DMS53 treated with DMSO at 0.1 percent for 48 hours (cell line): Measurements from ENCODE around the gene ITGB1BP2.
"Not testable (repeated sequence)": the region's sequence is repeated elsewhere in the genome, so short reads cannot be mapped to it uniquely, and the experiment has no call there.

Source experiments
- DNase-seq: peaks from one replicate; lab custom pipeline; 2025; ENCODE audit not compliant: unreplicated experiment; lab: John Stamatoyannopoulos, UW

ITGB1BP2 gene

GRCh38 chrX:71301195-71301924 lies at the start of gene ITGB1BP2:
Gene ITGB1BP2, plus strand, starts transcription at chrX:71301750. Its CDS starts 57 bp downstream, at chrX:71301807.
- DNase-seq, result no peak

- DNase-seq, result no peak
Observed at GRCh38 chrX:71252221-71252620, 49.3 kb upstream of the ITGB1BP2 start.

- DNase-seq, result no peak
Observed at GRCh38 chrX:71253253-71254091, 48.1 kb upstream of the ITGB1BP2 start.

- peak; percentile 77 for DNase-seq
Observed at GRCh38 chrX:71254092-71254963, 47.2 kb upstream of the ITGB1BP2 start, which contains the start of gene ZMYM3. Gene ZMYM3, minus strand, starts transcription at chrX:71254140. Its CDS starts 885 bp downstream, at chrX:71253255.

- DNase-seq, result no peak
Observed at GRCh38 chrX:71256051-71256450, 45.5 kb upstream of the ITGB1BP2 start.

- DNase-seq, result no peak
Observed at GRCh38 chrX:71256856-71257255, 44.7 kb upstream of the ITGB1BP2 start.

GRCh38 chrX:71268624-71269023 lies 32.9 kb upstream of the ITGB1BP2 start:
- DNase-seq, result not testable (repeated sequence)

GRCh38 chrX:71269801-71270395 lies 31.7 kb upstream of the ITGB1BP2 start:
- DNase-seq, result no peak

- not testable (repeated sequence) for DNase-seq
Observed at GRCh38 chrX:71272313-71272712, 29.2 kb upstream of the ITGB1BP2 start.

- DNase-seq, result not testable (repeated sequence)
Observed at GRCh38 chrX:71281300-71281699, 20.2 kb upstream of the ITGB1BP2 start.

GRCh38 chrX:71282514-71283402 lies 18.8 kb upstream of the ITGB1BP2 start:
- DNase-seq, result peak; percentile 80

GRCh38 chrX:71283403-71284143 lies 18.0 kb upstream of the ITGB1BP2 start, which contains the start of gene NONO:
Gene NONO, plus strand, starts transcription at chrX:71283635. Its CDS starts 7,003 bp downstream, at chrX:71290638.
- peak; percentile 96 for DNase-seq

- no peak for DNase-seq
Observed at GRCh38 chrX:71285929-71286328, 15.6 kb upstream of the ITGB1BP2 start.

GRCh38 chrX:71291381-71291780 lies 10.2 kb upstream of the ITGB1BP2 start:
- DNase-seq, result no peak

- no peak for DNase-seq
Observed at GRCh38 chrX:71292669-71293365, 8.7 kb upstream of the ITGB1BP2 start.

- DNase-seq, result no peak
Observed at GRCh38 chrX:71296806-71297205, 4.7 kb upstream of the ITGB1BP2 start.

- DNase-seq, result no peak
Observed at GRCh38 chrX:71298119-71298518, 3.4 kb upstream of the ITGB1BP2 start.

- not testable (repeated sequence) for DNase-seq
Observed at GRCh38 chrX:71300064-71300463, 1.5 kb upstream of the ITGB1BP2 start.
